Natural killer cell (primary cell): ENCODE measurements around the gene IGSF8. TPM values are rescaled to one million over a fixed set of nuclear protein-coding genes. Genes with fewer than 3 reads are reported as not detected.

Source experiments
- ATAC-seq, 3 donors: fragments of 150-1000 bp in 2 of 3; fragments of 200-7000 bp in 1 of 3; cut with Tn5 transposase; 1 replicate in 1 of 3; 2 replicates in 2 of 3; pipeline ENCODE4 v1.10.0; 2021; ENCODE audit warnings: mild to moderate bottlenecking in 2 of 3, moderate library complexity in 2 of 3
- DNase-seq, 2 donors: peaks; one replicate each; pipeline versions ENCODE4 v3.0.0 to v3.0.0-alpha.2; 2013 to 2021; ENCODE audit warnings: mixed read lengths in 1 of 2
- H3K27ac ChIP-seq: one replicate; pipeline ENCODE4 v1.5.1; 2013; ENCODE audit warnings: mild to moderate bottlenecking, low read length
- H3K27me3 ChIP-seq: one replicate; pipeline ENCODE4 v1.6.1; 2013; ENCODE audit warnings: low read length; ENCODE audit not compliant: control insufficient read depth, insufficient read depth
- H3K36me3 ChIP-seq: one replicate; pipeline ENCODE4 v1.6.1; 2013; ENCODE audit warnings: low read length; ENCODE audit not compliant: control insufficient read depth, insufficient read depth
- H3K4me1 ChIP-seq: one replicate; pipeline ENCODE4 v1.6.1; 2013; ENCODE audit warnings: low read length; ENCODE audit not compliant: control insufficient read depth, insufficient read depth
- H3K4me3 ChIP-seq: one replicate; pipeline ENCODE4 v1.5.1; 2013; ENCODE audit warnings: low read length
- H3K9me3 ChIP-seq: one replicate; pipeline ENCODE4 v1.6.1; 2013; ENCODE audit warnings: low read length; ENCODE audit not compliant: control insufficient read depth, insufficient read depth
- H3K27ac Mint-ChIP-seq, 2 donors: one replicate each; pipeline ENCODE4 v1.8.0; 2022; ENCODE audit warnings: mild to moderate bottlenecking in 2 of 2, mixed read lengths in 2 of 2, moderate library complexity in 1 of 2
- H3K27me3 Mint-ChIP-seq, 2 donors: one replicate each; pipeline ENCODE4 v1.8.0; 2022; ENCODE audit warnings: low read depth in 2 of 2, mixed read lengths in 2 of 2
- H3K36me3 Mint-ChIP-seq: one replicate; pipeline ENCODE4 v1.8.0; 2022; ENCODE audit warnings: mixed read lengths
- H3K4me1 Mint-ChIP-seq, 2 donors: one replicate each; pipeline ENCODE4 v1.8.0; 2022; ENCODE audit warnings: mixed read lengths in 2 of 2
- H3K4me3 Mint-ChIP-seq: one replicate; pipeline ENCODE4 v1.8.0; 2022; ENCODE audit warnings: mild to moderate bottlenecking, moderate library complexity, mixed read lengths
- H3K9me3 Mint-ChIP-seq, 2 donors: one replicate each; pipeline ENCODE4 v1.8.0; 2022; ENCODE audit warnings: mixed read lengths in 2 of 2
- CTCF ChIP-seq: fragments of 200-600 bp; IDR thresholded peaks from one replicate; pipeline ENCODE4 v1.8.0; 2022; ENCODE audit warnings: antibody characterized with exemption
- WGBS: methylation state at CpG from one replicate; pipeline ENCODE4 v1.1.7; 2013; ENCODE audit warnings: missing lambda C conversion rate; ENCODE audit not compliant: insufficient coverage; 5-methylcytosine and 5-hydroxymethylcytosine counted together
- intact Hi-C: fragments of 100-400 bp; cut with micrococcal nuclease; formaldehyde crosslinking; loops from one replicate; pipeline ENCODE4 v1.14.2; 2022
- total RNA-seq, 4 donors: library from RNA; stranded (reverse); fragments of 120-200 nt in 1 of 4; gene quantifications; one replicate each; pipeline versions ENCODE4 v1.2.3 to v1.2.4, GENCODE V29; 2013 to 2022

IGSF8 gene
- total RNA-seq, 3 donors from 2014 or later (not counting 1 experiment from before 2014, with no cell fraction given), result 26.3 to 35.3 (median 32.1) TPM

- Mint-ChIP-seq H3K36me3 (no peaks in the 10 kb centered on the region), H3K27ac (no peak overlapping the region), H3K4me1 (peaks cover 0 to 3% of the 10 kb centered on the region in 2 donors), H3K4me3 (no peak overlapping the region), H3K27me3 (peaks cover 7 to 19% of the 10 kb centered on the region in 2 donors), H3K9me3 (no peaks in the 10 kb centered on the region)
- no peaks in the 10 kb centered on the region for H3K36me3 ChIP-seq
- H3K4me3 ChIP-seq, result no peak overlapping the region
- peaks cover 3% of the 10 kb centered on the region for H3K4me1 ChIP-seq
- 70% methylated on average over 2 of the region's 3 CpGs for WGBS
- DNase-seq (no peak), ATAC-seq (no peak)
- H3K27ac ChIP-seq, result no peak overlapping the region
- H3K27me3 ChIP-seq, result peaks cover 2% of the 10 kb centered on the region
- intact Hi-C loops, result no loop called here
- no peak for TF ChIP-seq CTCF
- no peaks in the 10 kb centered on the region for H3K9me3 ChIP-seq
Observed at GRCh38 chr1:160064746-160065145, 33.7 kb downstream of the IGSF8 start.

- Histone ChIP-seq H3K27ac (no peak overlapping the region), H3K4me3 (no peak overlapping the region), H3K36me3 (no peaks in the 10 kb centered on the region), H3K4me1 (no peaks in the 10 kb centered on the region), H3K9me3 (no peaks in the 10 kb centered on the region), H3K27me3 (no peaks in the 10 kb centered on the region)
- H3K27me3 Mint-ChIP-seq, result peaks cover 12 to 16% of the 10 kb centered on the region in 2 donors
- H3K9me3 Mint-ChIP-seq, result no peaks in the 10 kb centered on the region
- ATAC-seq (no peak), DNase-seq (no peak)
- no peaks in the 10 kb centered on the region for H3K36me3 Mint-ChIP-seq
- no peak for TF ChIP-seq CTCF
- WGBS, result 94% methylated on average over 2 of the region's 3 CpGs
- no peak overlapping the region for H3K27ac Mint-ChIP-seq
- H3K4me1 Mint-ChIP-seq, result no peaks in the 10 kb centered on the region
- intact Hi-C loops, result no loop called here
- H3K4me3 Mint-ChIP-seq, result no peak overlapping the region
Observed at GRCh38 chr1:160064164-160064563, 34.3 kb downstream of the IGSF8 start.

GRCh38 chr1:160063176-160063575, 35.2 kb downstream of the IGSF8 start:
- Mint-ChIP-seq H3K36me3 (no peaks in the 10 kb centered on the region), H3K4me3 (no peak overlapping the region), H3K27me3 (peaks cover 16 to 18% of the 10 kb centered on the region in 2 donors), H3K9me3 (no peaks in the 10 kb centered on the region), H3K27ac (no peak overlapping the region), H3K4me1 (no peaks in the 10 kb centered on the region)
- Histone ChIP-seq H3K9me3 (no peaks in the 10 kb centered on the region), H3K27me3 (no peaks in the 10 kb centered on the region), H3K36me3 (no peaks in the 10 kb centered on the region), H3K4me3 (no peak overlapping the region), H3K4me1 (no peaks in the 10 kb centered on the region), H3K27ac (no peak overlapping the region)
- DNase-seq, result no peak
- intact Hi-C loops, result no loop called here
- ATAC-seq, result no peak
- TF ChIP-seq CTCF, result no peak
- WGBS, result 88% methylated on average over 5 of the region's 5 CpGs

GRCh38 chr1:160062230-160062532, 36.2 kb downstream of the IGSF8 start:
- 78% methylated on average over 6 of the region's 6 CpGs for WGBS
- Mint-ChIP-seq H3K9me3 (no peaks in the 10 kb centered on the region), H3K36me3 (no peaks in the 10 kb centered on the region), H3K4me1 (no peaks in the 10 kb centered on the region), H3K4me3 (no peak overlapping the region), H3K27me3 (peaks cover 16 to 18% of the 10 kb centered on the region in 2 donors), H3K27ac (no peak overlapping the region)
- H3K27ac ChIP-seq, result no peak overlapping the region
- H3K4me3 ChIP-seq, result no peak overlapping the region
- no peaks in the 10 kb centered on the region for H3K4me1 ChIP-seq
- no peak for TF ChIP-seq CTCF
- H3K27me3 ChIP-seq, result no peaks in the 10 kb centered on the region
- no peaks in the 10 kb centered on the region for H3K36me3 ChIP-seq
- ATAC-seq (no peak), DNase-seq (no peak)
- H3K9me3 ChIP-seq, result no peaks in the 10 kb centered on the region
- intact Hi-C loops, result no loop called here
